ENCODE results near the gene PARN.
A peak's percentile ranks its signal among the peaks of the same experiment; 100 is the strongest.

Gene PARN, protein sequence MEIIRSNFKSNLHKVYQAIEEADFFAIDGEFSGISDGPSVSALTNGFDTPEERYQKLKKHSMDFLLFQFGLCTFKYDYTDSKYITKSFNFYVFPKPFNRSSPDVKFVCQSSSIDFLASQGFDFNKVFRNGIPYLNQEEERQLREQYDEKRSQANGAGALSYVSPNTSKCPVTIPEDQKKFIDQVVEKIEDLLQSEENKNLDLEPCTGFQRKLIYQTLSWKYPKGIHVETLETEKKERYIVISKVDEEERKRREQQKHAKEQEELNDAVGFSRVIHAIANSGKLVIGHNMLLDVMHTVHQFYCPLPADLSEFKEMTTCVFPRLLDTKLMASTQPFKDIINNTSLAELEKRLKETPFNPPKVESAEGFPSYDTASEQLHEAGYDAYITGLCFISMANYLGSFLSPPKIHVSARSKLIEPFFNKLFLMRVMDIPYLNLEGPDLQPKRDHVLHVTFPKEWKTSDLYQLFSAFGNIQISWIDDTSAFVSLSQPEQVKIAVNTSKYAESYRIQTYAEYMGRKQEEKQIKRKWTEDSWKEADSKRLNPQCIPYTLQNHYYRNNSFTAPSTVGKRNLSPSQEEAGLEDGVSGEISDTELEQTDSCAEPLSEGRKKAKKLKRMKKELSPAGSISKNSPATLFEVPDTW

DNA sequence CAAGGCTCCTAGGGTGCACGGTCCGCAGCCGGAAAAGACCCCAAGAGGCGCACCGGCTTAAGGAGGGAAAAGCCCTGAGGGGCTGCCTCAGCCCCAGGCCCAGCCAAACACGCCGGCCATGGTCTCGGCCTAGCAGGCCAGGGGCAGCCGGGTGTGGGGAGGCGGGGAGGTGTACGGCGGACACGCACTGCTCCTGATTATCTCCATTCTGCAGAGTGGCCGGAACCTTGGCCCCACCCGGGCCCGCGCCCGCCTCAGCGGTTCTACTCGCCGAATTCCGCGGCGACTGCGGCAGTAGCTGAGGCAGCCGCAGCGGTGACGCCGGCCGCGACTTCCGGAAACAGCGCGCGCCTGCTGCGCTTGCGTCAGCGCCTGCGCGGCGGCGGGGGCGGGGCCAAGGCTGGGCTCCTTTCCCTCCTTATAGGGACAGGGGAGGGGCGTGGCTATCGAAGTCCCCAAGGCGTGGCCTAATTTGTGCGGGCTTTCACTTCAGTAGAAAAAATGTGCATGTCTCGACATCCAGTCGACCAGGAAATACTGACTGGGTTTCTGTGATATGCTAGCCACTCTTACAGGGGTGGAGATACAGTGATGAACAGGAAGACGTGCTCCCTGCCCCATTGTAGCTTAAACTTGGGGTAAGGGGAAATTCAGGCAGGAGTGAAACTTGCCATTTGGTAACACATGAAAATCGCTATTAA lies at the start of gene PARN:
PARN (minus strand) TSS at position 342 of the 701 bp plus-strand sequence; CDS start at position 207, 135 bp downstream.
- DNase-seq (ENCODE audit: low spot score), result peak; percentile 97
- Mint-ChIP-seq H3K36me3 (ENCODE audit: low read depth) (peaks cover 40% of the 10 kb centered on the region), H3K4me1 (ENCODE audit: low read depth) (peaks cover 36% of the 10 kb centered on the region), H3K9me3 (peaks cover 4% of the 10 kb centered on the region), H3K27me3 (ENCODE audit: low read depth) (no peaks in the 10 kb centered on the region), H3K4me3 (peak within 1 kb of the TSS; percentile 93), H3K27ac (peak within 1 kb of the TSS; percentile 99)

DNA sequence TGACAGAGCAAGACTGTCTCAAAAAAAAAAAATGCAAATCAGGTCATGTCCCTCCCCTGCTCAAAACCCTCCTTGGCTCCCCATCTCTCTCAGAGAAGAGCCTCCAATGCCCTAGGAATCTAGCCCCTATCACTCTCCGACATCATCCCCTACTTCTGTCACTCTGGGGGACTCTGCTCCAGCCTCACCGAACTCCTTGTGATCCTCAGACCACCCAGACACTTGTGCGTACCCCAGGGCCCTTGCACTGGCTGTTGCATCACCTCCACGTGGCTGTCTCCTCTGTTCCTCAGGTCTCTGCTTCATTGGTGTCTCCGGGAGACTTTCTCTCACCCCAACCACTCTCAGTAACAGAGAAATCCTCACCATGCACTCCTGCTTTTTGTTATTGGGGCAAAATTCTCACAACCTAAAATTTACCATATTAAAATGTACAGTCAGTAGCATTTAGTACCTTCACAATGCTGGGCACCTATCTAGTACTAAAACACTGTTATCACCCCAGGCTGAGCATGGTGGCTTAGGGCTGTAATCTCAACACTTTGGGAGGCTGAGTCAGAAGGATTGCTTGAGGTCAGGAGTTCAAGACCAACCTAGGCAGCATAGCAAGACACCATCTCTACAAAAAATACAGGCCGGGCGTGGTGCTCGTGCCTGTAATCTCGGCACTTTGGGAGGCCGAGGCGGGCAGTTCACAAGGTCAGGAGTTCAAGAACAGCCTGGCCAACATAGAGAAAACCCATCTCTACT lies 48.9 kb upstream of the PARN start:
- Mint-ChIP-seq H3K4me3 (no peak overlapping the region), H3K4me1 (ENCODE audit: low read depth) (peaks cover 3% of the 10 kb centered on the region), H3K36me3 (ENCODE audit: low read depth) (no peaks in the 10 kb centered on the region), H3K27me3 (ENCODE audit: low read depth) (peaks cover 2% of the 10 kb centered on the region), H3K27ac (no peak overlapping the region), H3K9me3 (peaks cover 3% of the 10 kb centered on the region)
- no peak for DNase-seq (ENCODE audit: low spot score)

DNA sequence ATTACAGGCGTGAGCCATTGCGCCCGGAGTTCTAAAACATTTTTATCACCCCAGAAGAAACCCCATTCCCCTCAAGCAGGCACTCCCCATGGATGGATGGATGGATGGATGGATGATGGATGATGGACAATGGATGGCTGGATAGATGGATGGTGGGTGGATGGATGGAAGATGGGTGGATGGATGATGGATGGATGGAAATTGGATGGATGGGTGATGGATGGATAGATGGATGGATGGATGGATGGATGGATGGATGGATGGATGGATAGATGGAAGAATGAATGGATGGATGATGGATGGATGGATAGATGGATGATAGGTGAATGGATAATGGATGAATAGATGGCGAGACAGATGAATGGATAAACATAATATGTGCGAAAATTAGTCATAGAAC lies 47.6 kb upstream of the PARN start:
- peaks cover 4% of the 10 kb centered on the region for H3K4me1 Mint-ChIP-seq (ENCODE audit: low read depth)
- no peak overlapping the region for H3K4me3 Mint-ChIP-seq
- peaks cover 3% of the 10 kb centered on the region for H3K9me3 Mint-ChIP-seq
- H3K36me3 Mint-ChIP-seq (ENCODE audit: low read depth), result peaks cover under 1% of the 10 kb centered on the region
- H3K27ac Mint-ChIP-seq, result no peak overlapping the region
- no peak for DNase-seq (ENCODE audit: low spot score)
- peaks cover 2% of the 10 kb centered on the region for H3K27me3 Mint-ChIP-seq (ENCODE audit: low read depth)

DNA sequence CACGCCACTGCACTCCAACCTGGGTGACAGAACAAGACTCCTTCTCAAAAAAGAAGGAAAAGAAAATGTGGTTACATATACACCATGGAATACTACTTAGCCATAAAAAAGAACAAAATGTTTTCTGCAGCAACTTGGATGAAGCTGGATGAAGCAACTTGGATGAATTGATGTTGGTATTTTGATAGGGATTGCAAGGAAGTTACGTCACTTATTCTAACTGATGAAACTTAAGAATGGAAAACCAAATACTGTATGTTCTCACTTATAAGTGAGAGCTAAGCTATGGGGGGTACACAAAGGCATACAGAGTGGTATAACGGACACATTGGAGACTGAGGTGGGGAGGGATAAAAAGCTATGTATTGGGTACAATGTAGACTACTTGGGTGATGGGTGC lies 46.6 kb upstream of the PARN start:
- Mint-ChIP-seq H3K9me3 (peaks cover 3% of the 10 kb centered on the region), H3K36me3 (ENCODE audit: low read depth) (peaks cover 4% of the 10 kb centered on the region), H3K4me1 (ENCODE audit: low read depth) (peaks cover 9% of the 10 kb centered on the region), H3K4me3 (no peak overlapping the region), H3K27me3 (ENCODE audit: low read depth) (peaks cover 2% of the 10 kb centered on the region), H3K27ac (no peak overlapping the region)
- no peak for DNase-seq (ENCODE audit: low spot score)

DNA sequence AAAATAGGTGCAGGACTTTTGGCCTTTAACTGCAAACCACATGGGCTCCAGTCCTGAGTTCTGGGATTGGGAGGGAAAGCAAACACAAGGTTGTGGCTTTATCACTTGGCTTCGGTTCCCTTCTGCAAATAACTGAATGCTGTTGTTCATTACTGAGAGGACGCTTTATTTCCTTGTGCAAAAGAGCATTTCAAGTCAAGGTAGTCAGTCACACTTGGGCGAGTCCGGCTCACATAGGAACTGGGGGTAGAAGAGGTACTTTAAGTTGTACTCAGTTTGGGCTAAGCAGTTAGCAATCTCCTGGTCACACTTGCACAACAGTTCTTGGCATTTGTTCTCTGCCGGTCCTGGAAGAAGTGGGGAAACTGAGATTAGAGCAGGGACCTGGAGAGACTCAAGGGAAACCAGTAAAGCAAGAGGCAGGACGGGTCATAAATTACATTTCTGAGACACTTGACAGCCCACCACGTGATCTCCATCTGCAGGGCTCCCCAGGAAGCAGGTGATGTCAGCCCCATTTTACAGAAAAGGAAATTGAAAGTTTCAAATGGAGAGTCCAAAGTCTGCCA lies 42.4 kb upstream of the PARN start:
- peaks cover 9% of the 10 kb centered on the region for H3K4me1 Mint-ChIP-seq (ENCODE audit: low read depth)
- H3K36me3 Mint-ChIP-seq (ENCODE audit: low read depth), result peaks cover 17% of the 10 kb centered on the region
- H3K27me3 Mint-ChIP-seq (ENCODE audit: low read depth), result no peaks in the 10 kb centered on the region
- DNase-seq (ENCODE audit: low spot score), result no peak
- peak overlapping the region; percentile 7 for H3K27ac Mint-ChIP-seq
- peaks cover 3% of the 10 kb centered on the region for H3K9me3 Mint-ChIP-seq
- H3K4me3 Mint-ChIP-seq, result no peak overlapping the region

DNA sequence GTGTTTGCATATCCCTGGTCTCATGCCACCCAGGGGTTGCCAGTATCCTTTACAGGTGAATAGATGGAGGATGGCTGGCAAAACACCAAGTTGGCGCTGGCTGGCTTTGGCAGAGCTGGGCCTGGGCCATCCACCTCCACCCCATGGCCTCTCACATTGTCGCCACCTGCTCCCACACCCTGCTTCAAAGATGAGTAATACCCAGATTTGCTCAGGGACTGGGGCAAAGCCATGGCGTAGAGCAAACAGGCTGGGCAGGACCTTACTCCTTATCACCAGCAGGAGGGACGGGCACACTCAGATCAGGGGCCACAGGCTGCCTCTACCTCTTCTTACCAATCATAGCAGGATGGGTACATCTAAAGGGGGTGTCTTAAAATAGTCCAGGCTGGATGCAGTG lies 39.7 kb upstream of the PARN start:
- Mint-ChIP-seq H3K27ac (no peak overlapping the region), H3K4me1 (ENCODE audit: low read depth) (peaks cover 6% of the 10 kb centered on the region), H3K27me3 (ENCODE audit: low read depth) (no peaks in the 10 kb centered on the region), H3K36me3 (ENCODE audit: low read depth) (peaks cover 38% of the 10 kb centered on the region), H3K4me3 (no peak overlapping the region), H3K9me3 (no peaks in the 10 kb centered on the region)
- DNase-seq (ENCODE audit: low spot score), result no peak

DNA sequence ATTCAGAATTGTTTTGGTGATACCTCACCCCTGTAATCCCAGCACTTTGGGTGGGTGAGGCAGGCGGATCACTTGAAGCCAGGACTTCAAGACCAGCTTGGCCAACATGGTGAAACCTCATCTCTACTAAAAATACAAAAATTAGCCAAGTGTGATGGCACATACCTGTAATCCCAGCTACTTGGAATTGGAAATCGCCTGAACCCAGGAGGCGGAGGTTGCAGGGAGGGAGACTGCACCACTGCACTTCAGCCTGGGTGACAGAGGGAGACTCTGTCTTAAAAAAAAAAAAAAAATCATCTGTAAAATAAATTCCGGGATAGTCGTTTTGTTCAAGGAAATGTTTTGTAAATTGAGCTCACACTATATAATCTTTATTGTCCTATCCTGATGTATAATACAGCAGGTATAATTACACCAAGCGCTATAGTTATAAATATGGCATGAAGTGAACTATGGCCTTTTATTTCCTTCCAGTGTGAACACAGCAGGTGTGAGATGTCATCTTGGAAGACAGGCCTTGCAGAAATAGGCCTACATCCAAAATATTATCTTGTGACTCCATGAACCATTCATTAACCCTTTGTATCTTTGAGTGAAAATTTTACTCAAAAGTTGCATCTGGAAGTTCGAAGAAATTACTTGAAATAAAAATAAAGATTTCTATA lies 38.6 kb upstream of the PARN start:
- DNase-seq (ENCODE audit: low spot score), result no peak
- H3K4me3 Mint-ChIP-seq, result no peak overlapping the region
- H3K9me3 Mint-ChIP-seq, result no peaks in the 10 kb centered on the region
- peaks cover 6% of the 10 kb centered on the region for H3K4me1 Mint-ChIP-seq (ENCODE audit: low read depth)
- peaks cover 47% of the 10 kb centered on the region for H3K36me3 Mint-ChIP-seq (ENCODE audit: low read depth)
- no peaks in the 10 kb centered on the region for H3K27me3 Mint-ChIP-seq (ENCODE audit: low read depth)
- H3K27ac Mint-ChIP-seq, result no peak overlapping the region

DNA sequence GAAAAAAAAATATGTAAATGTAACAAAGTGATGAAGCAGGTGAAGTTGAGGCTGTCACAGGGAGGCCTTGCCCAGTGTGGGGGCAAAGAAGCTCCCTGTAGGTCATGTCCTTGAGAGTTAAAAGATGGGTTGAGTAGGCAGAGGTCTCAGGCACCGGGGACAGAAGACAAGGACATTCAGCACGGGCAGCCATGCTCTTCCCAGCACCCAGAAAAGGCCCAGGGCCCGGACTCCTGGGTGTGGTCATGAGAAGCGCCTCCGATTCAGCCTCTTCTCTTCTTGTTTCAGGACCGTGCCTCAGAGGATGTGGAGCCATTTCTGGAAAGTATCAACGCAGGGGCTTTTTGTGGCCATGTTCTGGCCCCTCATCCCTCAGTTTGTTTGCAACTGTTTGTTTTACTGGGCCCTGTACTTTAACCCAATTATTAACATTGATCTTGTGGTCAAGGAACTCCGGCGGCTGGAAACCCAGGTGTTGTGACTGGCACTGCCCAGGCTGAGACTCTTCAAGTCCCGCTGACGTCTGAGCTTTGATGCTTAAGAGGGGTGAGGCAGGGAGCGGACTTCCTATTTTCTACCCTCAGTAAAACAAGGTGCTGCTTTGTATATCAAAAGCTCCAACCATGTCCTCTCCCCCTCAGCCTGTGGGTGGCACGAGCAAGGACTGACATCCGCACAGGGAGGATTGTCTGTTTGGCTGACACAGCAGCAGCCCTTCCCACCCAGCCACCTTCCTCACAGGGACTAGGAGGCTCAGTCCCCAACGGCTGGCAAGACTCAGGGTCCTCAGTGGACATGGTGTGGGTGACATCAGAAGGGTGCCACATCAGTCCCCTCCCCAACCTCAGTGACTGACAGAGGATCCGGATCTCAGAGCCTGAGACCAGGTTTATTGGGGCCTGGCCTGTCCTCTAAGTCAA lies 37.5 kb upstream of the PARN start:
- H3K27me3 Mint-ChIP-seq (ENCODE audit: low read depth), result no peaks in the 10 kb centered on the region
- peaks cover 51% of the 10 kb centered on the region for H3K36me3 Mint-ChIP-seq (ENCODE audit: low read depth)
- H3K27ac Mint-ChIP-seq, result no peak overlapping the region
- no peak overlapping the region for H3K4me3 Mint-ChIP-seq
- no peak for DNase-seq (ENCODE audit: low spot score)
- H3K4me1 Mint-ChIP-seq (ENCODE audit: low read depth), result peaks cover 4% of the 10 kb centered on the region
- no peaks in the 10 kb centered on the region for H3K9me3 Mint-ChIP-seq

DNA sequence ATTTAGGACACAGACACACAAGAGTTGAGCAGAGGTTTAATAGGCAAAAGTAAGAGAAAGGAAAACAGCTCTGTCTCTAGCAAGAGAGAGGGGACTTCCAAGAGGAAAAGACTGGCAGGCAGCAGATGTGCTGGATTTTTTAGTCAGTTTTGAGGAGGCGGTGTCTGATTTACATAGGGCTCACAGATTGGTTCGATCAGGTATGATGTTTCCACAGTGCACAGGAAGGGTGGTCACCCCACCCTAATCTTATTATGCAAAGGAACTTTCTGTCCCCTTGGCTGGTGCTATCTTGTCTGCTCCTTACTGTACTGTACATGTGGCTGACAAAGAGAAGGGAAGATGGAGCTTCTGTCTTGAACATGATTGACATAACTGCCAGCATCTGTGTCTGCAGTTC lies 28.0 kb upstream of the PARN start:
- Mint-ChIP-seq H3K36me3 (ENCODE audit: low read depth) (peaks cover 47% of the 10 kb centered on the region), H3K4me1 (ENCODE audit: low read depth) (peaks cover 4% of the 10 kb centered on the region), H3K9me3 (no peaks in the 10 kb centered on the region), H3K27ac (peak overlapping the region; percentile 50), H3K4me3 (no peak overlapping the region), H3K27me3 (ENCODE audit: low read depth) (no peaks in the 10 kb centered on the region)
- DNase-seq (ENCODE audit: low spot score), result no peak

DNA sequence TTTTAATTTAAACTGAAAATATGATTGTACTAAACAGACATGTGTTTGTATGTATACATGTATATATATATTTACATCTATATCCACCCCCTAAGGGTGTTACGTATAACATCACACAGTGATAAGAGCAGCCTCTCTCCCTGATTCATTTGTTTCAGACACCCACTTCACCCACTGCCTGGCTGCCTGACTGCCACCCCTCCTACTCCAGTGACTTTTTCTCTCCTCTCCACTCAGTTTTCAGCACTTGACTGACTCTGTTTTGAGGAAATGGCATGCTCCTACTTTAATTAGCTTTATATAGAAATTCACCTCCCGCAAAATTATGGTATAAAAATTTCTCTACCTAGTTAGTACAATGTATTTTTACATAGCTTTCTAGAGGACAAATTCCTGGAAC lies 22.7 kb upstream of the PARN start:
- H3K36me3 Mint-ChIP-seq (ENCODE audit: low read depth), result peaks cover 42% of the 10 kb centered on the region
- no peaks in the 10 kb centered on the region for H3K27me3 Mint-ChIP-seq (ENCODE audit: low read depth)
- H3K9me3 Mint-ChIP-seq, result no peaks in the 10 kb centered on the region
- no peaks in the 10 kb centered on the region for H3K4me1 Mint-ChIP-seq (ENCODE audit: low read depth)
- DNase-seq (ENCODE audit: low spot score), result no peak
- H3K4me3 Mint-ChIP-seq, result no peak overlapping the region
- H3K27ac Mint-ChIP-seq, result no peak overlapping the region

DNA sequence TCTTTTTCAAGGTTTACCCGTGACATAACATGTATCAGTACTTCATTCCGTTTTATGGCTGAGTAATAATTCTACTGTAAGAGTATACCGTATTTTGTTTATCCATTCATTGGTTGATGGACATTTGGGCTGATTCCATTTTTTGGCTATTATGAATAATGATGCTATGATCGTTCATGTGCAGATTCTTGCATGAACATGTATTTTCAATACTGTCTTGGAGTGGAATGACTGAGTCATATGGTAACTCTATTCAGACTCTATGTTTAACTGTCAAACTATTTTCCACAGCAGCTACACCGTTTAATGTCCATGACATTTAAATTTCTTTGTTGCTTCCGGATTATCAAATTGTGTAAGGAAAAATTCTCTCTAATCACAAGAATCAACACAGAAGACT lies 20.6 kb upstream of the PARN start:
- no peaks in the 10 kb centered on the region for H3K9me3 Mint-ChIP-seq
- H3K36me3 Mint-ChIP-seq (ENCODE audit: low read depth), result peaks cover 36% of the 10 kb centered on the region
- no peak for DNase-seq (ENCODE audit: low spot score)
- no peak overlapping the region for H3K4me3 Mint-ChIP-seq
- no peaks in the 10 kb centered on the region for H3K27me3 Mint-ChIP-seq (ENCODE audit: low read depth)
- no peaks in the 10 kb centered on the region for H3K4me1 Mint-ChIP-seq (ENCODE audit: low read depth)
- H3K27ac Mint-ChIP-seq, result no peak overlapping the region

DNA sequence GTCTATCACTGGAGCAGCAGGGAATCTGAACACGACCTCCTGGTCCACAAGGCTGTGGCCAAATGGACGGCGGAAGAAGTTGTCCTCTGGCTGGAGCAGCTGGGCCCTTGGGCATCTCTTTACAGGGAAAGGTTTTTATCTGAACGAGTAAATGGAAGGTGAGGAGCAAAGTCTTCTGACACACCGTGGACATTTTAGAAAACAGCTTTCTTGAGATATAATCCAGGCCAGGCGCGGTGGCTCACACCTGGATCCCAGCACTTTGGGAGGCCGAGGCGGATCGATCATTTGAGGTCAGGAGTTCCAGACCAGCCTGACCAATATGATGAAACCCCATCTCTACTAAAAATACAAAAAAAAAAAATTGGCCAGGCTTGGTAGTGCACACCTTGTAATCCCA lies 19.8 kb upstream of the PARN start:
- no peaks in the 10 kb centered on the region for H3K4me1 Mint-ChIP-seq (ENCODE audit: low read depth)
- no peak for DNase-seq (ENCODE audit: low spot score)
- H3K27ac Mint-ChIP-seq, result no peak overlapping the region
- no peak overlapping the region for H3K4me3 Mint-ChIP-seq
- H3K36me3 Mint-ChIP-seq (ENCODE audit: low read depth), result peaks cover 37% of the 10 kb centered on the region
- H3K27me3 Mint-ChIP-seq (ENCODE audit: low read depth), result no peaks in the 10 kb centered on the region
- no peaks in the 10 kb centered on the region for H3K9me3 Mint-ChIP-seq
